Hepatocyte (in vitro differentiated cells): ENCODE measurements around the gene PCCB. TPM values are rescaled to one million over a fixed set of nuclear protein-coding genes. Genes with fewer than 3 reads are reported as not detected.
"Not testable (repeated sequence)": the region's sequence is repeated elsewhere in the genome, so short reads cannot be mapped to it uniquely, and the experiment has no call there.

Source experiments
- DNase-seq: peaks from one replicate; pipeline ENCODE4 v3.0.0-alpha.2; 2016; ENCODE audit warnings: low spot score
- H2AFZ ChIP-seq: fragments of 200-600 bp; sonication (generic); 2 replicates; pipeline ENCODE4 v1.6.0; 2016; ENCODE audit warnings: antibody characterized with exemption, mild to moderate bottlenecking
- H3K27ac ChIP-seq: fragments of 200-600 bp; sonication (generic); 2 replicates; pipeline ENCODE4 v1.5.1; 2016; ENCODE audit warnings: mild to moderate bottlenecking
- H3K27me3 ChIP-seq: fragments of 200-600 bp; sonication (generic); 2 replicates; pipeline ENCODE4 v1.6.1; 2016
- H3K36me3 ChIP-seq: fragments of 200-600 bp; sonication (generic); replicated peaks from 2 replicates; pipeline ENCODE4 v1.5.1; 2016; ENCODE audit warnings: low read depth; ENCODE audit not compliant: insufficient read depth
- H3K4me1 ChIP-seq: fragments of 200-600 bp; sonication (generic); 2 replicates; pipeline ENCODE4 v1.5.1; 2016; ENCODE audit warnings: mild to moderate bottlenecking, moderate library complexity; ENCODE audit not compliant: insufficient read depth
- H3K4me2 ChIP-seq: fragments of 200-600 bp; sonication (generic); 2 replicates; pipeline ENCODE4 v1.6.0; 2016
- H3K4me3 ChIP-seq: fragments of 200-600 bp; sonication (generic); 2 replicates; pipeline ENCODE4 v1.5.1; 2016; ENCODE audit warnings: mild to moderate bottlenecking
- H3K79me2 ChIP-seq: fragments of 200-600 bp; sonication (generic); 2 replicates; pipeline ENCODE4 v1.6.0; 2017; ENCODE audit warnings: mild to moderate bottlenecking
- H3K9me2 ChIP-seq: fragments of 200-600 bp; sonication (generic); replicated peaks from 2 replicates; pipeline ENCODE4 v1.6.0; 2017; ENCODE audit warnings: mild to moderate bottlenecking; ENCODE audit not compliant: insufficient read depth
- H3K9me3 ChIP-seq: fragments of 200-600 bp; sonication (generic); 2 replicates; pipeline ENCODE4 v1.5.1; 2016; ENCODE audit warnings: low read depth, mild to moderate bottlenecking
- H4K20me1 ChIP-seq: fragments of 200-600 bp; sonication (generic); 2 replicates; pipeline ENCODE4 v1.6.0; 2016; ENCODE audit warnings: mild to moderate bottlenecking; ENCODE audit not compliant: insufficient read depth, poor library complexity, severe bottlenecking
- CTCF ChIP-seq: fragments of 200-600 bp; sonication (generic); IDR thresholded peaks from 2 replicates; pipeline ENCODE4 v1.5.1; 2016; ENCODE audit warnings: antibody characterized with exemption, mild to moderate bottlenecking; ENCODE audit not compliant: poor library complexity
- EZH2 ChIP-seq: fragments of 200-600 bp; sonication (generic); IDR thresholded peaks from 2 replicates; pipeline ENCODE4 v1.6.1; 2016; ENCODE audit warnings: antibody characterized with exemption, mild to moderate bottlenecking, borderline replicate concordance
- EZH2phosphoT487 ChIP-seq: fragments of 200-600 bp; sonication (generic); IDR thresholded peaks from one replicate; pipeline ENCODE4 v1.6.1; 2018; ENCODE audit warnings: antibody characterized with exemption, mild to moderate bottlenecking, low read depth, moderate library complexity; ENCODE audit not compliant: unreplicated experiment, severe bottlenecking
- WGBS: methylation state at CpG from one replicate; pipeline ENCODE4 v1.1.6; 2016; ENCODE audit warnings: low lambda C conversion rate; ENCODE audit errors: missing lambda C conversion rate; 5-methylcytosine and 5-hydroxymethylcytosine counted together
- polyA plus RNA-seq: library from polyadenylated mRNA; unstranded; fragments of >200 nt; fragmentation: Nextera tagmentation; extraction: Ambion mirVana; gene quantifications from 2 replicates; pipeline ENCODE4 v1.2.1, GENCODE V29; 2016
- total RNA-seq: library from RNA; depleted of rRNA; stranded (reverse); fragments of >200 nt; gene quantifications from 2 replicates; pipeline ENCODE4 v1.2.3, GENCODE V29; 2014

PCCB gene
- total and polyA plus RNA-seq, 2 experiments from 2014 or later, result 32.0 to 52.7 TPM

- Histone ChIP-seq H3K4me1 (no peaks in the 10 kb centered on the region), H3K4me3 (no peak overlapping the region), H2AFZ (no peak overlapping the region), H3K27ac (no peak overlapping the region), H4K20me1 (no peaks in the 10 kb centered on the region), H3K79me2 (no peaks in the 10 kb centered on the region), H3K4me2 (no peak overlapping the region), H3K27me3 (no peaks in the 10 kb centered on the region), H3K9me3 (no peaks in the 10 kb centered on the region), H3K9me2 (no peaks in the 10 kb centered on the region), H3K36me3 (no peaks in the 10 kb centered on the region)
- no peak for DNase-seq
- no peak for TF ChIP-seq EZH2
- TF ChIP-seq CTCF, result no peak
- TF ChIP-seq EZH2phosphoT487, result no peak
- 96% methylated on average over 6 of the region's 6 CpGs for WGBS
Measured at GRCh38 chr3:136267235-136267634, 17.1 kb downstream of the PCCB start.

- Histone ChIP-seq H4K20me1 (no peaks in the 10 kb centered on the region), H3K9me3 (no peaks in the 10 kb centered on the region), H3K4me1 (no peaks in the 10 kb centered on the region), H3K79me2 (peaks cover 7% of the 10 kb centered on the region), H3K9me2 (no peaks in the 10 kb centered on the region), H3K4me2 (no peak overlapping the region), H3K36me3 (no peaks in the 10 kb centered on the region), H3K4me3 (no peak overlapping the region), H3K27ac (no peak overlapping the region), H3K27me3 (no peaks in the 10 kb centered on the region), H2AFZ (no peak overlapping the region)
- DNase-seq, result no peak
- no peak for TF ChIP-seq EZH2
- TF ChIP-seq EZH2phosphoT487, result no peak
- no peak for TF ChIP-seq CTCF
- WGBS, result 100% methylated on average over 5 of the region's 5 CpGs
Measured at GRCh38 chr3:136270179-136270578, 20.0 kb downstream of the PCCB start.

- not testable (repeated sequence) for H2AFZ ChIP-seq, H3K4me3 ChIP-seq, H3K4me1 ChIP-seq, H3K27me3 ChIP-seq, H3K4me2 ChIP-seq, H3K9me3 ChIP-seq, H3K27ac ChIP-seq, H4K20me1 ChIP-seq, DNase-seq, H3K9me2 ChIP-seq, H3K36me3 ChIP-seq
- H3K79me2 ChIP-seq, result peaks cover 12% of the 10 kb centered on the region
- WGBS, result 88% methylated on average over 2 of the region's 2 CpGs
Measured at GRCh38 chr3:136271626-136272025, 21.5 kb downstream of the PCCB start.

GRCh38 chr3:136276049-136276755 is 26.1 kb downstream of the PCCB start:
- H4K20me1 ChIP-seq, result no peaks in the 10 kb centered on the region
- no peaks in the 10 kb centered on the region for H3K36me3 ChIP-seq
- H3K4me2 ChIP-seq, result no peak overlapping the region
- TF ChIP-seq EZH2phosphoT487, result no peak
- TF ChIP-seq EZH2, result no peak
- no peak for TF ChIP-seq CTCF
- no peaks in the 10 kb centered on the region for H3K27me3 ChIP-seq
- H2AFZ ChIP-seq, result no peak overlapping the region
- H3K4me1 ChIP-seq, result no peaks in the 10 kb centered on the region
- peaks cover 12% of the 10 kb centered on the region for H3K79me2 ChIP-seq
- H3K4me3 ChIP-seq, result no peak overlapping the region
- WGBS, result 88% methylated on average over 4 of the region's 4 CpGs
- peaks cover 7% of the 10 kb centered on the region for H3K9me3 ChIP-seq
- no peak overlapping the region for H3K27ac ChIP-seq
- DNase-seq, result no peak
- H3K9me2 ChIP-seq, result no peaks in the 10 kb centered on the region
